A549 treated with AZD2906 at 1 μM for 4 hours (cell line): Measurements from ENCODE around the gene NEDD8. TPM values are rescaled to one million over a fixed set of nuclear protein-coding genes. Genes with fewer than 3 reads are reported as not detected.

ENCODE experiments used
- total RNA-seq: library from RNA; stranded (reverse); fragments of 200-300 nt; extraction: Qiagen RNA extraction; gene quantifications from 5 replicates; pipeline ENCODE4 v1.2.3, GENCODE V29; 2022

Gene NEDD8
- 433 to 471 TPM (median 446 TPM) in 5 replicates for total RNA-seq

DNA sequence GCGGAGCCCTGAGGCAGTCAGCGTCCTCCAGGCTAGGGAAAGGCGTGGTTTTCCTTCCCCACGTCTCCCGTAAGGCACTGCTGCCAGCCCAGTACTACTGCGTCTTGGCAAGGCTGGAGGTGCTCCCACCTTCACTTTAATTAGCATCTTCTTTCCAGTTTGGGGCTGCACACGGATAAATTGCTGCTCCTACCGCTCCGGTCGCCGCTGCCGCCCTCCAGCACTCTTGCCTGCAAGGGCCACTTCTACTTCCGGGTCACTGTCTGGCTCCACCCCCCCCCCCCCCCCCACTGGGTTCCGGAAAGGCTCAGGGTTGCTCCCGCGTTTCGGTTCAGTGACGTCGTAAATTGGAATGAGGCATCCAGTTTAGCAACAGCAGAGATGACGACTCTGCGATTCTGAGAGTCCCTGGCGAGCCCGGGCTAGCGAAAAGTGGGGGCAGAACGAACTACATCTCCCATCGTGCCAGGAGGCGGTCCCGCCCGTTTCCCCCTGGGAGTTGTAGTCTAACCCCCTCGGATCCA is at the start of gene NEDD8:
Gene NEDD8, minus strand, starts transcription at position 247 of the 524 bp plus-strand sequence. Its CDS starts 100 bp downstream, at position 147.

DNA sequence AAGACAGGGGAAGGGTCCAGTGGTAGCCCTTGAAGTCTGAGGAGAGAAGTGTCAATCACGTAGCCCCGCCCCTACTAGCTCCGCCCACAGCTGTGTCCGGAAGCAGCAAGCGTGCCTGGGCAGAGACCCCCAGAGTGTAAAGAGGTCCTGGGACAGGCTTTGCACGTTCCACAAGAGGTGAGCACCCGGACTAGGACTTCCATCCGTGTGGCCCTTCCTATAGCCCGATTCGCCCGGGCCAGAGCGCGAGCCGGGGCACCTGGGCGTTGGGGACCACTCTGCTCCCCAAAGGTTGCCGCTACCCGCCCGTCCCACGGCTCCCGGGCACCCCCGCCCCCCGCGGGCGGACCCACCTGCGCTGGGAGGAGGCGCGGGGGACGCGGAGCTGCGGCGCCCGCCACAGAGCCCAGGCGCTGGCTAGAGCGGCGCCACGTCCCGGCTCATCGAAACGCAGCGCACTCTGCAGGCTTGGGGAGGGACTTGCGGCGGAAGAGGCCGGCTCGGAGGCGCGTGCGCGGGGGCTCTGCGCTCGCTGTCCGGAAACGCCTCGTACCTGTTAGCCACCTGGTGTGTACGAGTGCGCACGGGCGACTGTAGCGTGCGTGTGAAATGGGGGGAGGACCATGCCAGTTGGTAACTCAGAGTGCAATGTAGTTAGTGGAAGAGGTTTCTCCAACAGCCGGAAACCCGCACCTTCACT is 39.1 kb upstream of the NEDD8 start, which contains the start of gene RABGGTA:
Gene RABGGTA, minus strand, starts transcription at position 464 of the 700 bp plus-strand sequence. CDS start 482 bp downstream, outside the sequence.

DNA sequence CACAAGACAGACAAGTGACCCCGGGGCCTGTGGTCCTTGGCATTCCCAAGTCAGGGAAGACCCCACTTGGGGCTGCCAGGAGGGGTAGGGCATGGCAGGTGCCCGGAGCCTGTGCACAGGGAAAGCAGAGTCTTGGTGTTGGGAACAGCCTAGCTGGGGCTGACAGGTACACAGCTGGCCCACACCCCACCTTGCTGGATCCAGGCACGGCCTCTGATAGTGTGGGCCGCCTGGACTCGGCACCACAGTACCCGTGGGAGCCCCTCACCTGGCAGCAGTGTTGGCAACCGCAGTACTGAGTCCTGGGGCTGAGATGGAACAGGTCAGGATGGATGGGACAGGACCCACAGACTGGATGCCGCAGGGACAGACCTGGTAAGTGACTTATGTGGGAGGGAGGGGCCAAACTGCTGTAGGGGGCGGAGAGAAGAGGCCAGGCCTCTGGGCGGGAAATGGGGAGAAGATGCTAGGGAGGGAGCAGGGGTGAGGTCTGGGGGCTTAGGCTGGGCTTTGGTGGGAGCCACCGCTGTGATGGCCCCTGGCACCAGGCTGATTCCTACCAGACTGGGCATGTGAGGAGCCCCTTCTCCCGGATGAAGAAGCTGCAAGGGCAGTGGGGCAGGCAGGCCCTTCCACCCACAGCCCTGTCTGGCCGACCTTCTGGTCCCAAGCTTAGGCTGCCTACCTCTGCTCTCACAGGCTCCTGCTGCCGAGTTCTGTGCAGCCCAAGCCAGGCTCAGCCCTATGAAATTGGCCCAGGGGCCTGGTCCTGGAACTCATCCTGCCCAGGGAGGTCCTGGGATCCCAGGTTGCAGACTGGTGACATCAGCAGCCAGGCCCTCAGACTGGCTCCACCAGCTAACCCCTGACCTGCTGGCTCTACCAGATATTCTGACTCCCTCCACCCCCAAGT is 30.9 kb upstream of the NEDD8 start, which contains the start of gene TGM1:
Gene TGM1, minus strand, starts transcription at position 357 of the 913 bp plus-strand sequence. CDS start 825 bp downstream, outside the sequence.

DNA sequence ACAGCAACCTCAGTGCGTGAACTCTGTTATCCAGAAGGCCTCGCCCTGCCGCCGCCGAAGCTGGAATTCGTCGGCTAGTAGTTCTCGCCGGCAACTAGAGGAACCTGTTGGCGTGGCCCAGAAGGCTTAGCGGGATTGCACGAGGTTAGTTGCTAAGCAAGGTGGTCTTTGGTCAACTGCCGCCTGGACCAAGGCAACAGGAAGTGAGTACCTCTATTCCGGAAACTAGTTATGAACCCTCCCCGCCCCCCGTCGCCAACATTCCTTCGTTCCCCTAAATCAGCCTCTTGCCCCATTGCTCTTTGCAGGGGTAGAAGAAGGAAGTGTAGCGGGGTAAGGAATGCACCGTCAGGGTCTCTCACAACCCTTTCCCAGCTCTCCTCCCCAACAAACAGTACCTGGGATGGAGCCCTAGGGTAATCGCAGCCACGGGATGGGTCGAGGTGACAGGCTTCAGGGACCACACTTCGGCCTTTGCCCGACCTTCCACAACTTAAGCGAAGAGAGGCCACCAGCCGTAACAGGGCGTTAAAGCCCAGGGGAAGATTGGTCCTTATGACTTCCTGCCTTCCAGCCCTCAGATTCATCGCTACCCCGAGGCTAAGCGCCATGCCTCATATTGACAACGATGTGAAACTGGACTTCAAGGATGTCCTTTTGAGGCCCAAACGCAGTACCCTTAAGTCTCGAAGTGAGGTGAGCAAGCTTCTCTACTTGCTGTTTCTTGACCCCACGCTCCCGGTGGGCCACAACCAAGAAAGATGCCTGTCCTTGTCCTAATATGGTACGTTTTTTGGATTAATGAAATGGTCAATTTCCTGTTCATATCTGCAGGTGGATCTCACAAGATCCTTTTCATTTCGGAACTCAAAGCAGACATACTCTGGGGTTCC is 724 bp upstream of the NEDD8 start, which contains the start of gene GMPR2:
Gene GMPR2, plus strand, starts transcription at position 285 of the 893 bp plus-strand sequence. Its CDS starts 325 bp downstream, at position 610.

DNA sequence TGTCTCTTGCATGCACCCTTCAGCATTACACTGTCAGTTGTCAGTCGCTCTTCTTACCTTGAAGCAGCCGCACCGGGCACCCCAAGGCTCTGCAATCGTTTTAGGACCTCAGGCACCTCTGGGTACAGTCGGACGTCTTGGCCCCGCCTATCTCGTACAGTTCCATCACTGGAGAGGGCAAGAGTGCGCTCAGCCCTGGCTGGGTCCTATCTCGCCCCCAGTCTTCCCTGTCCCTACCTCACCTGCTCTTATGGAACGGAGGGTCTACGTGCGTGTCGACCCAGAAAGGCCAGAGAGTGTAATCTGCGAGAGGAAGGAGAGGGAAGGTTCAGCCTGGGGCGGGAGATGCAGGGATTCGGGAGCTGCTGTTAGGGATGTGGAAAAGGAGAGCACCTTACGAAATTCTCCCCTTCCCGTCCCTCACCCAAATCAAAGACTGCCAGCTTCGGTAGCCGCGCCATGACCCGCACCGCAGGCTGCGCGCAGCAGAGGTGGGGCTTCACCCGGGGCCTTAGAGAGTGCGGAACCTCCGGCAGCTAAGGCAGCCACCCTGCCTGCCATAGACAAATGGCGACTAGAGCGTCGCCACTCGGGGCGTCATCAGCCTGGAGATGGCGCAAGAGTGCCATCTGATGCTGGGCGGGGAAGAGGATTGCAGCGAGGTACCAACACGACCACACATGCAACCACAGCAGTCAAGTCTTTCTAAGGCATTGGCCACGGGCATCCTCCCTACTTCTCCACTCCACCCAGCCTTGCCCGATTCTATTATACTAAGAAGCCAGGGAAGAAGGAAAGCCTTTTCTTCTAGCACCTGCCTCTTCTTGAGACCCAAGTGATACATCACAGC is 16.4 kb downstream of the NEDD8 start, which contains the start of gene MDP1:
Gene MDP1, minus strand, starts transcription at position 572 of the 850 bp plus-strand sequence. Its CDS starts 111 bp downstream, at position 461.

DNA sequence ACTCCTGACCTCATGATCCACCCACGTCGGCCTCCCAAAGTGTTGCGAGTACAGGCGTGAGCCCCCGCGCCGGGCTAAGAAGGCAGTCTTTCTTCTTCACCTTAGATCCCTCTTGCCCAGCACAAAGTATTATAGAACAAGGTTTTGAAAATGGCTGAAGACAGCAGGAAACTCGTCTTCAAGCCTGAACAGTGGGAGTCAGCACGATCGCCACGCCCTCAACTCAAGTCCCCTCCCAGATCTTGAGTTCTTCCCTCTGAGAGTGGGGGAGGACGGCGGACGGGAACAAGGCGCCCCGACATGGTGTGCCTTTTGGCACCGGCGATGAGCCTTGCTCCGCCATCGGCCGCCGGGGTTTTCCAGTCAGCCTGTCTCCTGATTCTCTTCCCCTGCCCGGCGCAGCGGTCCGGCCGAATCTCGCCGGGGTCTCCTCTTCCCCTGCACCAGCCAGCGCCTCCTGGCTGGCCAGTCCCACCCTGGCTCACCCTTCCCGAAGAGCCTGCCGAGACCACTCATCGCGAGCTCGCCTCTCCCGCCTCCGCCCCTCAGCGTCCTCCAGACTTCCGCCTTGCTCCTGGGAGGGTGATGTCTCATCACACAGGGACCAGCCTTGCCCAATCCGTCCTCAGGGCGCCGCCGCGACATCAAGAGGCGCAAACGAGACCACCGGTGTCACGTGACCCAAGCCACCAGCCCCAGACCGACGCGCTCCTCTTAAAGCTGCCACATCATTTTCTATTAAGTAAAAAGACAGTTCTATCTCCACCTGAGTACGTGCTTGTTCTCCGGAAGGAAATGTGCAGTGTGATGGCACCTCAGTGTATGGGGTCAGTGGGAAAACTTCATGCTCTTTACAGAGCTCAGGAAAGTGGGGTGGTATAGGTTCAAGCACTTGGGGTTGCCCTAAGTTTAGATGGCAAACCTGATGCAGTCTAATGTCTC is 19.0 kb downstream of the NEDD8 start, which contains the start of gene CHMP4A:
Gene CHMP4A, minus strand, starts transcription at position 565 of the 942 bp plus-strand sequence. Its CDS starts 49 bp downstream, at position 516.

DNA sequence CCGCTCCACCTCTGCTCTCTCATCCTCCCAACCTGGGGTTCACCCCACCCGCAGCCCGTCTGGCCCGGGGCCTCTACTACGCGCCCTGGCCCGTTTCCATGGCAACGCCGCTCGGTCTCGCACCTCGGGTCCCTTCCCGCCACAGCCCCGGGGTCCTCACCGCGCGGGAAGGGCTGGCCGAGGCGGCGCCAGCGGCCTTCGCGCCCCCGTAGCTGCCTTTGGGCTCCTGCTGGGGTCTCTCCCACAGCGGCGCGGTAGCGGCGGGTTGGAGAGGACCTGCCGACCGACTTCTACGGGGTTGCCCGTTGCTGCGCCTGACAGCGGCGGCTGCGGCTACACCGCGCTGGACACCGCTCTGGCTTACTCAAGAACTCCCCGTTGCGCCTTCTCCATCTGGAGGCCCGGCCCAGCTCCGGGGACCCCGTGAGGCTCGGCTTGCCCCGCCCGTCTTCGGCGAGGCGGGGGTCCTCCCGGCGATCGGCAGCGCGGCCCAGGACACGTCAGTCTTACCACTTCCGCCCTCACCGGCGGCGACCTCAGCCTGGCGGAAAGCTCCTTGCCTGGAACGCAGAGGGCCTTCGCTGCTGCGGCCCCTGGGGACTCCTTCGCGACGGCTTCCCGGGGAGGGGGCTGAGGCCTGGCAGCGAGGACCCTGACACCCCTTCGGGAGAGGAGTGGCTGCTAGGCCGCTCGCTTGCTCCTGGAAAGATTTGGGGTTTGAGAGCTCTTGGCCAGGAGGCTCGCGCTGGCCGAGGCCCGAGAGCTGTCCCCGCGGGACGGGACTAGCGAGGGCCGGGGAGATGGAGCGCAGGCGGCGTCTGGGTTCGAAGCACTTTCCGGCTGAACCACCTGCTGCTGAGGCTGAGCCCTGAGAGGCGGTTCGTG is 36.7 kb downstream of the NEDD8 start, which contains the start of gene TM9SF1:
Gene TM9SF1, minus strand, starts transcription at position 256 of the 885 bp plus-strand sequence. CDS start 422 bp downstream, outside the sequence.

DNA sequence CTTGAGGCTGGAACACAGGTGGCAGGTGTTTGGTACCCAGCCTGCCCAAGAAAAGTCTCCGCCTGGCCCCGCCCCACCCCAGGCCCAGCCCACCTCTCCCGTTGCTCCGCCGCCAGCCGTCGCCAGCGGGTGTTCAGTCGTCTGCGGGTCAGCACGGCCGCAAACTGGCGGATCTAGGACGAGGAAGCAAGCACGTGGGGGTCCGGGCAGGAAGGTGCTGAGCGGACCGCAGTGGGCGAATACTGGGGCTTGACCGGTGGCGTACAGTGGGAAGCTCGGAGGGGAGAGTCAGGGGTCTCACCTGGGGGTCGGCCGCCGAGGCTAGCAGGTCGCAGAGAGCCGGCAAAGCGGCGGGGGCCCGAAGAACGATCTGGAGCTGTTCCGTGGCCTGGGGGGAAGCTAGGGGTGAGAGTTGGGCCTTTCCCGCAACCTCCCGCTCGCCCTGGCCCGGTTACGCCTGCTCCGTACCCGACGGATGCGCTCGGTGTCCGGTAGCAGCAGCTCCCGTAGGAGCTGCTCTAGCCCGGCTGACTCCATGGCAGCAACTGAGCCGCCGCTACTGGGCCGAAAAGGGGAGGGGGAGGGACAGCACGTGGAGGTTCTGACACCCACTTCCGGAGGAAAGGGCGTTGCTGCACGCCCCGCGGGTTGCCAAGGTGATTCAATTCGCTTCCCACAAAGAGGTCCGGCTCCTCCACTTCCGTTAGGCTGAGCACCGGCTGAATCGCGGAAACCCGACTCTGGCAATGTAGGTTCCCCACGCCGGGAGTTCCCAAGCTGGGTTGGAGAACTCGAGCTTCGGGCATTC is 43.7 kb downstream of the NEDD8 start, which contains the start of gene IPO4:
Gene IPO4, minus strand, starts transcription at position 566 of the 808 bp plus-strand sequence. Its CDS starts 29 bp downstream, at position 537.

DNA sequence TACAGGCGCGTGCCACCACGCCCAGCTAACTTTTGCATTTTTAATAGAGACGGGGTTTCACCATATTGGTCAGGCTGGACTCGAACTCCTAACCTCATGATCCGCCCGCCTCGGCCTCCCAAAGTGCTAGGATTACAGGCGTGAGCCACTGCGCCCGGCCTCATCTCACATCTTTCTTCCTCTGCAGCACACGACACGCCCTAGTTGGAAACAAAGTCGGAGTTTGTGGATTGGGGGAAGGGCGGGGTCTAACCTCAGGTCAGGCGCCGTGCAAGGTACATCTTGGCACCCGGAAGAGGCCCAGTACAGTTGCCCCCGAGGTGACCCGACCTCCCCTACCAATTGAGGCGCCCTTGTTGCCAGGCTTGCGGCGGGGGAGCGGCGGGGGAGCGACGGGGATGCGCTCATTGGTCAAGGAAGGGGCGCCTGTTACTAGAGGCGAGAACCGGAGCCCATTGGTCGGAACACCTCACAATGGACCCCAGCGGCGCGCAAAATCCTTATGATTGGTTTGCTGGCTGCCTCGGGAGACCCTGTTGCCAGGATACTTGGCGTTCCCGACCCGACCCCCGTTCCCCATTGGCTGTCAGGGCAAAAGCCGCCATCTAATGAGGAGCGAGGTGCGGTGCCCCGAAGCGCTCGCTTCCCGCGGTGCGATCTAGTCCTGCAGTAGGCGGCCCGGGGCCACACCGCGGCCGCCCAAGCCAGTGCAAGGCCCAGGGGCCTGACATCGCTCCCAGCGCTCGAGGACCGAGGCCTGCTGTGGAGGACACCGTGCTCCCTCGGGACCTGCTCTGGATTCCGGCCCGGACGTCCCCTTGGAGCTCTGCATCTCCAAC is 60.5 kb downstream of the NEDD8 start, which contains the start of gene REC8:
Gene REC8, plus strand, starts transcription at position 659 of the 839 bp plus-strand sequence. CDS start 473 bp downstream, outside the sequence.

Other genes with a start within 250 kb of the NEDD8 start
- 23.3 to 33.2 TPM (median 30.8 TPM) in 5 replicates for gene DHRS4L2, start 243.4 kb downstream of the NEDD8 start, total RNA-seq
- gene CARMIL3, start 180.4 kb downstream of the NEDD8 start, total RNA-seq: 0.48 to 0.59 TPM (median 0.49 TPM) in 5 replicates
- 0.05 to 0.12 TPM (median 0.06 TPM) in 4 of 5 replicates, not detected in the other for gene CPNE6, start 160.8 kb downstream of the NEDD8 start, total RNA-seq
- gene PCK2, start 138.1 kb downstream of the NEDD8 start, total RNA-seq: 17.2 to 22.3 TPM (median 20.2 TPM) in 5 replicates
- gene DCAF11, start 117.6 kb downstream of the NEDD8 start, total RNA-seq: 20.3 to 26.4 TPM (median 20.7 TPM) in 5 replicates
- 0.74 to 1.1 TPM (median 0.98 TPM) in 5 replicates for gene NRL, start 117.4 kb downstream of the NEDD8 start, total RNA-seq
- 0.10 to 0.13 TPM in 2 of 5 replicates, not detected in the others for gene FITM1, start 101.7 kb downstream of the NEDD8 start, total RNA-seq
- 158 to 182 TPM (median 161 TPM) in 5 replicates for gene PSME1, start 96.2 kb downstream of the NEDD8 start, total RNA-seq
- 46.5 to 62.7 TPM (median 58.0 TPM) in 5 replicates for gene EMC9, start 90.8 kb downstream of the NEDD8 start, total RNA-seq
- 150 to 197 TPM (median 159 TPM) in 5 replicates for gene PSME2, start 85.8 kb downstream of the NEDD8 start, total RNA-seq
- 20.3 to 33.7 TPM (median 32.3 TPM) in 5 replicates for gene RNF31, start 84.9 kb downstream of the NEDD8 start, total RNA-seq
- 15.6 to 20.2 TPM (median 16.5 TPM) in 5 replicates for gene IRF9, start 71.1 kb downstream of the NEDD8 start, total RNA-seq
- gene REC8, start 60.3 kb downstream of the NEDD8 start, total RNA-seq: 2.7 to 5.3 TPM (median 3.3 TPM) in 5 replicates
- gene IPO4, start 43.6 kb downstream of the NEDD8 start, total RNA-seq: 75.4 to 87.1 TPM (median 80.0 TPM) in 5 replicates
- gene TM9SF1, start 36.9 kb downstream of the NEDD8 start, total RNA-seq: 60.6 to 69.9 TPM (median 64.6 TPM) in 5 replicates
- gene TSSK4, start 26.7 kb downstream of the NEDD8 start, total RNA-seq: not detected in 5 replicates
- gene CHMP4A, start 18.9 kb downstream of the NEDD8 start, total RNA-seq: 78.2 to 100.0 TPM (median 79.3 TPM) in 5 replicates
- gene MDP1, start 16.3 kb downstream of the NEDD8 start, total RNA-seq: 28.9 to 33.7 TPM (median 31.1 TPM) in 5 replicates
- gene GMPR2, start 562 bp upstream of the NEDD8 start, total RNA-seq: 53.0 to 66.2 TPM (median 54.3 TPM) in 5 replicates
- 33.4 to 37.5 TPM (median 36.9 TPM) in 5 replicates for gene TINF2, start 10.3 kb upstream of the NEDD8 start, total RNA-seq
- 0.93 to 1.8 TPM (median 1.1 TPM) in 5 replicates for gene TGM1, start 30.8 kb upstream of the NEDD8 start, total RNA-seq
- gene RABGGTA, start 39.2 kb upstream of the NEDD8 start, total RNA-seq: 15.8 to 17.3 TPM (median 16.6 TPM) in 5 replicates
- gene DHRS1, start 67.4 kb upstream of the NEDD8 start, total RNA-seq: 9.9 to 12.1 TPM (median 12.0 TPM) in 5 replicates
- 13.4 to 16.4 TPM (median 14.4 TPM) in 5 replicates for gene NOP9, start 67.5 kb upstream of the NEDD8 start, total RNA-seq
- gene CIDEB, start 75.6 kb upstream of the NEDD8 start, total RNA-seq: 0.12 to 0.26 TPM (median 0.23 TPM) in 5 replicates
- 2.4 to 5.1 TPM (median 4.0 TPM) in 5 replicates for gene LTB4R2, start 77.8 kb upstream of the NEDD8 start, total RNA-seq
- gene LTB4R, start 79.1 kb upstream of the NEDD8 start, total RNA-seq: 3.1 to 6.1 TPM (median 5.2 TPM) in 5 replicates
- not detected in 5 replicates for gene ADCY4, start 102.7 kb upstream of the NEDD8 start, total RNA-seq
- not detected in 5 replicates for gene RIPK3, start 107.6 kb upstream of the NEDD8 start, total RNA-seq
- gene NFATC4, start 135.8 kb upstream of the NEDD8 start, total RNA-seq: 0.05 to 0.31 TPM (median 0.07 TPM) in 5 replicates
- gene NYNRIN, start 166.6 kb upstream of the NEDD8 start, total RNA-seq: 0.31 to 0.44 TPM (median 0.41 TPM) in 5 replicates
- gene CBLN3, start 197.3 kb upstream of the NEDD8 start, total RNA-seq: 1.0 to 1.7 TPM (median 1.3 TPM) in 5 replicates
- gene KHNYN, start 197.6 kb upstream of the NEDD8 start, total RNA-seq: 22.8 to 28.3 TPM (median 24.8 TPM) in 5 replicates
- 40.2 to 54.8 TPM (median 51.8 TPM) in 5 replicates for gene SDR39U1, start 210.4 kb upstream of the NEDD8 start, total RNA-seq